HEK293 (cell line): ENCODE measurements around the gene MIF.

Source experiments
- BCL11A ChIP-seq: fragments of 450-650 bp; formaldehyde crosslinking; IDR thresholded peaks from 2 replicates; pipeline ENCODE4 v1.5.1; 2016; ENCODE audit warnings: low read depth, missing biosample characterization, missing genetic modification characterization
- BCL11B ChIP-seq: fragments of 450-650 bp; formaldehyde crosslinking; IDR thresholded peaks from 2 replicates; pipeline ENCODE4 v1.5.1; 2016; ENCODE audit warnings: low read depth, missing biosample characterization, missing genetic modification characterization
- HOXD13 ChIP-seq: sonication (generic); formaldehyde crosslinking; IDR thresholded peaks from 2 replicates; pipeline ENCODE4 v1.8.0; 2022; ENCODE audit warnings: missing genetic modification reagents, borderline replicate concordance
- KLF17 ChIP-seq: fragments of 450-650 bp; formaldehyde crosslinking; IDR thresholded peaks from 2 replicates; pipeline ENCODE4 v1.5.1; 2016; ENCODE audit warnings: missing biosample characterization, missing genetic modification characterization
- KLF8 ChIP-seq: fragments of 450-650 bp; formaldehyde crosslinking; IDR thresholded peaks from 2 replicates; pipeline ENCODE4 v1.5.1; 2016; ENCODE audit warnings: missing biosample characterization, missing genetic modification characterization
- MEIS1 ChIP-seq: sonication (generic); formaldehyde crosslinking; IDR thresholded peaks from 2 replicates; pipeline ENCODE4 v1.8.1; 2022; ENCODE audit warnings: missing genetic modification reagents, mild to moderate bottlenecking, borderline replicate concordance
- SETDB1 ChIP-seq: IDR thresholded peaks from one replicate; pipeline ENCODE4 v1.6.1; 2017; ENCODE audit warnings: mild to moderate bottlenecking, low read length, moderate library complexity, mixed read lengths; ENCODE audit not compliant: insufficient read length
- SP3 ChIP-seq: fragments of 450-650 bp; formaldehyde crosslinking; IDR thresholded peaks from 2 replicates; pipeline ENCODE4 v1.5.1; 2016; ENCODE audit warnings: missing biosample characterization, missing genetic modification characterization
- TSHZ1 ChIP-seq: fragments of 450-650 bp; formaldehyde crosslinking; IDR thresholded peaks from 2 replicates; pipeline ENCODE4 v1.5.1; 2016; ENCODE audit warnings: missing biosample characterization, missing genetic modification characterization, borderline replicate concordance
- ZBTB11 ChIP-seq: fragments of 450-650 bp; formaldehyde crosslinking; conservative IDR thresholded peaks from 2 replicates; pipeline ENCODE4 v1.5.1; 2016; ENCODE audit warnings: low read depth, missing biosample characterization, missing genetic modification characterization
- ZNF140 ChIP-seq: fragments of 450-650 bp; formaldehyde crosslinking; IDR thresholded peaks from 2 replicates; pipeline ENCODE4 v1.5.1; 2016; ENCODE audit warnings: missing biosample characterization, missing genetic modification characterization
- ZNF148 ChIP-seq: fragments of 450-650 bp; formaldehyde crosslinking; IDR thresholded peaks from 2 replicates; pipeline ENCODE4 v1.5.0; 2017; ENCODE audit warnings: missing biosample characterization, missing genetic modification characterization, borderline replicate concordance
- ZNF280C ChIP-seq: fragments of 450-650 bp; formaldehyde crosslinking; IDR thresholded peaks from 2 replicates; pipeline ENCODE4 v1.5.1; 2016; ENCODE audit warnings: missing biosample characterization, missing genetic modification characterization
- ZNF335 ChIP-seq: fragments of 450-650 bp; formaldehyde crosslinking; conservative IDR thresholded peaks from 2 replicates; pipeline ENCODE4 v1.5.1; 2016; ENCODE audit warnings: missing biosample characterization, missing genetic modification characterization
- ZNF488 ChIP-seq: fragments of 450-650 bp; formaldehyde crosslinking; IDR thresholded peaks from 2 replicates; pipeline ENCODE4 v1.5.1; 2016; ENCODE audit warnings: missing biosample characterization, missing genetic modification characterization
- ZNF580 ChIP-seq: fragments of 450-650 bp; formaldehyde crosslinking; IDR thresholded peaks from 2 replicates; pipeline ENCODE4 v1.5.1; 2016; ENCODE audit warnings: missing biosample characterization, missing genetic modification characterization
- ZNF596 ChIP-seq: fragments of 450-650 bp; IDR thresholded peaks from 2 replicates; pipeline ENCODE4 v1.5.0; 2018; ENCODE audit warnings: missing biosample characterization, mild to moderate bottlenecking, missing genetic modification characterization, moderate library complexity
- ZNF621 ChIP-seq: fragments of 450-650 bp; formaldehyde crosslinking; IDR thresholded peaks from 2 replicates; pipeline ENCODE4 v1.5.1; 2017; ENCODE audit warnings: missing biosample characterization, missing genetic modification characterization
- ZNF624 ChIP-seq: fragments of 450-650 bp; formaldehyde crosslinking; IDR thresholded peaks from 2 replicates; pipeline ENCODE4 v1.5.1; 2017; ENCODE audit warnings: missing biosample characterization, missing genetic modification characterization
- ZNF692 ChIP-seq: fragments of 450-650 bp; formaldehyde crosslinking; IDR thresholded peaks from 2 replicates; pipeline ENCODE4 v1.5.1; 2016; ENCODE audit warnings: missing biosample characterization, missing genetic modification characterization
- ZSCAN16 ChIP-seq: fragments of 450-650 bp; formaldehyde crosslinking; IDR thresholded peaks from 2 replicates; pipeline ENCODE4 v1.5.1; 2016; ENCODE audit warnings: missing biosample characterization, missing genetic modification characterization
- ZSCAN23 ChIP-seq: fragments of 450-650 bp; formaldehyde crosslinking; IDR thresholded peaks from 2 replicates; pipeline ENCODE4 v1.5.1; 2016; ENCODE audit warnings: missing biosample characterization, missing genetic modification characterization

The MIF gene

GRCh38 chr22:23894710-23895598, 771 bp downstream of the MIF start (continued):
- TF ChIP-seq ZNF148 (tag by site-specific recombination) (no peak), TSHZ1 (tag by site-specific recombination) (no peak), ZSCAN16 (tag by site-specific recombination) (0 out of 2 replicates have a peak, but pooled peaks have one; percentile 5), ZNF621 (tag by site-specific recombination) (no peak), ZSCAN23 (tag by site-specific recombination) (no peak), ZNF488 (tag by site-specific recombination) (no peak), ZNF140 (no peak), ZNF596 (tag by site-specific recombination) (0 out of 2 replicates have a peak, but pooled peaks have one; percentile 33), HOXD13 (CRISPR knock-in tag) (no peak), BCL11A (tag by site-specific recombination) (no peak), SP3 (tag by site-specific recombination) (peak; percentile 32), ZNF692 (tag by site-specific recombination) (peak; percentile 59; the same call in 1 of the 2 replicates), MEIS1 (CRISPR knock-in tag) (no peak), ZNF335 (tag by site-specific recombination) (no peak), ZBTB11 (tag by site-specific recombination) (no peak), KLF8 (tag by site-specific recombination) (peak; percentile 82), BCL11B (tag by site-specific recombination) (no peak), SETDB1 (no peak), ZNF580 (tag by site-specific recombination) (no peak), ZNF280C (tag by site-specific recombination) (no peak), KLF17 (tag by site-specific recombination) (peak; percentile 62), ZNF624 (tag by site-specific recombination) (no peak)
